ENCODE measurements around the gene XAGE1A. TPM values are rescaled to one million over a fixed set of nuclear protein-coding genes. Genes with fewer than 3 reads are reported as not detected.
A peak's percentile ranks its signal among the peaks of the same experiment; 100 is the strongest.
"Not testable (repeated sequence)": the region's sequence is repeated elsewhere in the genome, so short reads cannot be mapped to it uniquely, and the experiment has no call there.

Gene XAGE1A
- total RNA-seq, 3 donors from 2014 or later = not detected

DNA sequence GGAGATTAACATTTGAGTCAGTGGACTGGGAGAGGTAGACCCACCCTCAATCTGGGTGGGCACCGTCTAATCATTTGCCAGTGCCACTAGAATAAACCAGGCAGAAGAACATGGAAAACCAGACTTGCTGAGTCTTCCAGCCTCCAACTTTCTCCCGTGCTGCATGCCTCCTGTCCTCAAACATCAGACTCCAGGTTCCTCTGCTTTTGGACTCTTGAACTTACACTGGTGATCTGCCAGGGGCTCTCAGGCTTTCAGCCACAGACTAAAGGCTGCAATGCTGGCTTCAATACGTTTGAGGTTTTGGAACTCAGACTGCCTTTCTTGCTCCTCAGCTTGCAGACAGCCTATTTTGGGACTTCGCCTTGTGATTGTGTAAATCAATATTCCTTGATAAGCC is 45.4 kb downstream of the XAGE1A start:
- ATAC-seq; intact Hi-C loops (cut with DNase I, micrococcal nuclease); DNase-seq: not testable (repeated sequence)

DNA sequence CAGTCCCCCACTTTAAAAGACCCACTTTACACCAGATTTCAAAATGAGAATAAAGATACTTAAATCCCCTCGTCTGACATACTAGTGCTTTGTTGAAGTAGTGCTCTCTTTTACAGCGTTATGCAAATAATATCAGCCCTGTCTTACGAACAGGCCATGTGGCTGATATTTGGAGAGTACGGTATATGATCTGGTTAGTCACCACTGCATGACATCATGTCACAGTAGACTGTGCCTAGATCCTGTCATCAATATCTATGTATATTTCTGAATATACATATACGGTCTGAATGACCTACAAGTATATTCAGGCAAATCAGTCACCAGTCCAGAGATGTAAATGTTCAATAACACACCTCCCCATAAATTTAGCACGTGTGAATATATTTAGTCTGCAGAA is 46.7 kb downstream of the XAGE1A start:
- DNase-seq (no peak), ATAC-seq (no peak)
- intact Hi-C loops (cut with DNase I, micrococcal nuclease) = no loop called here
- TF ChIP-seq, protein P1, sequence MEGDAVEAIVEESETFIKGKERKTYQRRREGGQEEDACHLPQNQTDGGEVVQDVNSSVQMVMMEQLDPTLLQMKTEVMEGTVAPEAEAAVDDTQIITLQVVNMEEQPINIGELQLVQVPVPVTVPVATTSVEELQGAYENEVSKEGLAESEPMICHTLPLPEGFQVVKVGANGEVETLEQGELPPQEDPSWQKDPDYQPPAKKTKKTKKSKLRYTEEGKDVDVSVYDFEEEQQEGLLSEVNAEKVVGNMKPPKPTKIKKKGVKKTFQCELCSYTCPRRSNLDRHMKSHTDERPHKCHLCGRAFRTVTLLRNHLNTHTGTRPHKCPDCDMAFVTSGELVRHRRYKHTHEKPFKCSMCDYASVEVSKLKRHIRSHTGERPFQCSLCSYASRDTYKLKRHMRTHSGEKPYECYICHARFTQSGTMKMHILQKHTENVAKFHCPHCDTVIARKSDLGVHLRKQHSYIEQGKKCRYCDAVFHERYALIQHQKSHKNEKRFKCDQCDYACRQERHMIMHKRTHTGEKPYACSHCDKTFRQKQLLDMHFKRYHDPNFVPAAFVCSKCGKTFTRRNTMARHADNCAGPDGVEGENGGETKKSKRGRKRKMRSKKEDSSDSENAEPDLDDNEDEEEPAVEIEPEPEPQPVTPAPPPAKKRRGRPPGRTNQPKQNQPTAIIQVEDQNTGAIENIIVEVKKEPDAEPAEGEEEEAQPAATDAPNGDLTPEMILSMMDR (IDR thresholded peaks at IDR 0.05) = no peak
- Histone ChIP-seq H3K9me3 (no peaks in the 10 kb centered on the region), H3K4me1 (ENCODE audit: low read depth) (no peaks in the 10 kb centered on the region), H3K36me3 (ENCODE audit: low read depth) (no peaks in the 10 kb centered on the region), H3K4me3 (no peak overlapping the region)

More for the DNA sequence above, 45.4 kb downstream of the XAGE1A start:
- H3K4me3 ChIP-seq; H3K9me3 ChIP-seq; H3K36me3 ChIP-seq (ENCODE audit: low read depth); H3K4me1 ChIP-seq (ENCODE audit: low read depth): not testable (repeated sequence)

DNA sequence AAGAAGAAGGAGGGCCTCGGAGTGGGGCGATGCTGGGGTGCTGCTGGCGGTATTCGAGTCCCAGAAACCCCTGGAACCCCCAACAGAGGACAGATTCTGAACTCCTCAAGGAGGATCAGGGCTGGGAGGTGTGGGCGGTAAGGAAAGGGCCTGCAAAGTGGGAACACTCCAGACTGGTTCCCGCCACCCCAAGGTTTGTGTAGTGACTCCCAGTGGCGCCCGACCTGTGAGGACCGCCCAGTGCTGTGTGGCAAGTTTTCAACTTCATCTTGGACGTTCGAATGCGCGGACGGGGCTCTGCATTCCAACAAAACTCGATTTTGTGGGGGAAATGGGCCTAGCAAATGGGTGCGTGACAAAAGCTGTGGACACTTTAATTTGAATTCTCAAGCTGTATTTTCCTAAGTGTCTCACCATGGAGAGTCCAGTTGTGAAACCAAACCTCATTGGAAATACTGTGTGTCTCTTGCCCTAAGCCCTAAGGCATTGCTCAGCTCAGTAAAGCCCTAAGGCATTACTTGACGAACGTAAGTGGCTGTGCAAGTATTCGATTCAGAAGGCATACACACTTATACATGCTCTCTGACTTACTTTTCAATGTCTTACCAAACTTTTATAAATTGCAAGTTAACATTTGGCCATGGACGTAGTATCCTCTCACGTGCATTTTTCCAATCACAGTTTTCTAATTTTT is 48.7 kb downstream of the XAGE1A start:
- intact Hi-C loops (cut with DNase I, micrococcal nuclease) = no loop called here
- no peaks in the 10 kb centered on the region for H3K9me3 ChIP-seq
- ATAC-seq = no peak
- TF ChIP-seq, protein P1 (IDR thresholded peaks at IDR 0.05) = no peak
- no peaks in the 10 kb centered on the region for H3K36me3 ChIP-seq (ENCODE audit: low read depth)
- no peak for DNase-seq
- H3K4me1 ChIP-seq (ENCODE audit: low read depth) = no peaks in the 10 kb centered on the region
- H3K4me3 ChIP-seq = no peak overlapping the region

DNA sequence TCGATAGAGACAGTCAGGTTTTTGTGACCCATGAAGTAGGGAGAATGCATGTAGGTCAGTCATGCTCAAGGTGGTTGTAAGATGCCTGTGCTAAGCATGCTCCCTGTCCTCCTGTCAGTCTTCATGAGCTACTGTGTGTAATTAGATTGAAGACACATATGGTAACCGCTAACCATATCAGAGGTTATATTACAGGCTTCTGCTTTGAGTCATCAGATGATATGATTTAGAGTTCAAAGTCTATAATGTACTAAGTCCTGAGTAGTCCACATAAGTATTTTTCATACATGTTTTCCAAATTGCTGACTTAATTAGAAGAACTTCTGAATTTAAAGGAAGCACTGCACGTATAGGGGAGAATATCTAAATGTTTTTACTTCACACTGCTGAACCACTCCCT is 53.2 kb downstream of the XAGE1A start:
- peak; percentile 60 for ATAC-seq
- H3K4me1 ChIP-seq (ENCODE audit: low read depth); intact Hi-C loops (cut with DNase I, micrococcal nuclease); H3K9me3 ChIP-seq; H3K36me3 ChIP-seq (ENCODE audit: low read depth); DNase-seq; H3K4me3 ChIP-seq: not testable (repeated sequence)

Other genes starting within 250 kb of the XAGE1A start
- not detected for gene XAGE2, start 126.8 kb upstream of the XAGE1A start, total RNA-seq
- not detected for gene XAGE1B, start 21.3 kb downstream of the XAGE1A start, total RNA-seq
- not detected for gene SSX7, start 159.1 kb downstream of the XAGE1A start, total RNA-seq
- gene SSX2, start 211.4 kb downstream of the XAGE1A start, total RNA-seq = not detected